ENCODE data around the gene CDC42EP5. TPM values are rescaled to one million over a fixed set of nuclear protein-coding genes. Genes with fewer than 3 reads are reported as not detected.
"Not testable (repeated sequence)": the region's sequence is repeated elsewhere in the genome, so short reads cannot be mapped to it uniquely, and the experiment has no call there.

CDC42EP5 gene
- total RNA-seq, 1 donor from 2014 or later: 21.4 TPM

DNA sequence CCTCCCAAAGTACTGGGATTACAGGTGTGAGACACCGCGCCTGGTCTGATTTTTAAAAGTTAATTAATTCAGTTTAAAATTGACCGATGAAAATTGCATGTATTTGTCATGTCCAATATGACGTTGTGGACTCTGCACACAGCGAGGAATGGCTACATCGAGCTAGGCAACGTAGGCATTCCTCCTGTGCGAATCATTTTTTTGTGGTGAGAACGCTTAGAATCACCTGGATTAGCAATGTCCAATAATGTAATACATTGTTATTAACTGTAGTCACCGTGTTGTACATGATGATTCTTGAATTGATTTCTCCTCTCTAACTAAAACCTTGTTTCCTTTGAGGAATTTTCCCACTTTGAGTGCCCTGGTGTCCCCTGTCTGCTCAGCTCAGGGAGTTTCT is 33.0 kb upstream of the CDC42EP5 start:
- peaks cover 1% of the 10 kb centered on the region for H3K27me3 Mint-ChIP-seq (ENCODE audit: unreplicated experiment)
- no peak overlapping the region for H3K27ac Mint-ChIP-seq (ENCODE audit: unreplicated experiment)
- no peaks in the 10 kb centered on the region for H3K4me1 Mint-ChIP-seq (ENCODE audit: unreplicated experiment)
- TF ChIP-seq, protein P1, sequence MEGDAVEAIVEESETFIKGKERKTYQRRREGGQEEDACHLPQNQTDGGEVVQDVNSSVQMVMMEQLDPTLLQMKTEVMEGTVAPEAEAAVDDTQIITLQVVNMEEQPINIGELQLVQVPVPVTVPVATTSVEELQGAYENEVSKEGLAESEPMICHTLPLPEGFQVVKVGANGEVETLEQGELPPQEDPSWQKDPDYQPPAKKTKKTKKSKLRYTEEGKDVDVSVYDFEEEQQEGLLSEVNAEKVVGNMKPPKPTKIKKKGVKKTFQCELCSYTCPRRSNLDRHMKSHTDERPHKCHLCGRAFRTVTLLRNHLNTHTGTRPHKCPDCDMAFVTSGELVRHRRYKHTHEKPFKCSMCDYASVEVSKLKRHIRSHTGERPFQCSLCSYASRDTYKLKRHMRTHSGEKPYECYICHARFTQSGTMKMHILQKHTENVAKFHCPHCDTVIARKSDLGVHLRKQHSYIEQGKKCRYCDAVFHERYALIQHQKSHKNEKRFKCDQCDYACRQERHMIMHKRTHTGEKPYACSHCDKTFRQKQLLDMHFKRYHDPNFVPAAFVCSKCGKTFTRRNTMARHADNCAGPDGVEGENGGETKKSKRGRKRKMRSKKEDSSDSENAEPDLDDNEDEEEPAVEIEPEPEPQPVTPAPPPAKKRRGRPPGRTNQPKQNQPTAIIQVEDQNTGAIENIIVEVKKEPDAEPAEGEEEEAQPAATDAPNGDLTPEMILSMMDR (IDR thresholded peaks at IDR 0.05; ENCODE audit: unreplicated experiment): no peak
- H3K9me3 Mint-ChIP-seq (ENCODE audit: unreplicated experiment): peaks cover 13% of the 10 kb centered on the region
- DNase-seq (ENCODE audit: low spot score): no peak
- H3K4me3 Mint-ChIP-seq (ENCODE audit: unreplicated experiment): no peak overlapping the region
- peaks cover 16% of the 10 kb centered on the region for H3K36me3 Mint-ChIP-seq (ENCODE audit: low read depth, unreplicated experiment)

DNA sequence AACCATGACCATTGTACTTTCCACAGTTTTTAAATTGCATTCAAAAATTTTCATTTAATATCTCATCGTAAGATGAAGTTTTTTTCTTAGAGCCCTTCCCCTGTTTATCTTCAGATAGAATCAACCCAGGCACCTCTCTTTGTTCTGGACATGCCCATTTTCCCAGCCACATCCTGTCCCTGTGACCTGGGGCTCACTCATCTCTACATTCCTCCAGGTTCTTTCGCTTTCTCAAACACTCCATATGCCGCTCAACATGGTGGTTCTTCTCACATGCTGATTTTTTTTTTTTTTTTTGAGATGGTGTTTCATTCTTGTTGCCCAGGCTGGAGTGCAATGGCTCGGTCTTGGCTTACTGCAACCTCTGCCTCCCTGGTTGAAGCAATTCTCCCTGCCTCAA is 32.4 kb upstream of the CDC42EP5 start:
- H3K27ac Mint-ChIP-seq (ENCODE audit: unreplicated experiment); H3K4me1 Mint-ChIP-seq (ENCODE audit: unreplicated experiment); DNase-seq (ENCODE audit: low spot score); H3K4me3 Mint-ChIP-seq (ENCODE audit: unreplicated experiment); H3K27me3 Mint-ChIP-seq (ENCODE audit: unreplicated experiment): not testable (repeated sequence)
- Mint-ChIP-seq H3K9me3 (ENCODE audit: unreplicated experiment) (peaks cover 13% of the 10 kb centered on the region), H3K36me3 (ENCODE audit: low read depth, unreplicated experiment) (peaks cover 16% of the 10 kb centered on the region)

DNA sequence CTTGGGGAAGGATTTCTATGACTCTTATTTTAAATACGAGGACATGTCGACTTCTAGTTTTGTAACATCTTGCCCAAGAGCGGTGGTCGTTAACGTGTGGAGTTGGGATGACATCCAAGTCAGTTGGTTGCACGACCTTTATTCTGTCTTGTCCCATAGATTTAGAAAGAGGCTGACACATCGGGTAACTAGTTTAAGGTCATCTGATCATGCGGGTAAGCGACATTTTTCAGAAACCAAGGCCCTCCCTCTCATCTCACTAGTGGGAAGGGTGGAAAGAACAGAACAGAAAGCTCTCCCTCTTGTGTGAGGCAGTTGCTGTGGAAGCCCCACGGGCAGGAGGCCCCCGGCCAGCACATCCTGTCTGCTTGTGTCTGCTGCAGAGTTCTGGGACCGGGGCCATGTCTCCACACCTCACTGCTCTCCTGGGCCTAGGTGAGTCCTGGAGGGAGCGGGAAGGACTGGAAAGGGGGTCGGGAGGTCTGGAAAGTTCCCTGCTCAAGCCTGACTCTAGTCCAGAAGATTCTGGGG is 29.5 kb upstream of the CDC42EP5 start, which contains the start of gene LAIR2:
Gene LAIR2 (plus strand): TSS at position 314 of the 531 bp plus-strand sequence. CDS start 88 bp downstream, at position 402.
- Mint-ChIP-seq H3K4me1 (ENCODE audit: unreplicated experiment) (no peaks in the 10 kb centered on the region), H3K27ac (ENCODE audit: unreplicated experiment) (peak within 1 kb of the TSS; percentile 5), H3K9me3 (ENCODE audit: unreplicated experiment) (peaks cover 20% of the 10 kb centered on the region), H3K36me3 (ENCODE audit: low read depth, unreplicated experiment) (peaks cover 14% of the 10 kb centered on the region), H3K4me3 (ENCODE audit: unreplicated experiment) (no peak within 1 kb of the TSS), H3K27me3 (ENCODE audit: unreplicated experiment) (no peaks in the 10 kb centered on the region)
- no peak for DNase-seq (ENCODE audit: low spot score)
- TF ChIP-seq, protein P1 (IDR thresholded peaks at IDR 0.05; ENCODE audit: unreplicated experiment): no peak

DNA sequence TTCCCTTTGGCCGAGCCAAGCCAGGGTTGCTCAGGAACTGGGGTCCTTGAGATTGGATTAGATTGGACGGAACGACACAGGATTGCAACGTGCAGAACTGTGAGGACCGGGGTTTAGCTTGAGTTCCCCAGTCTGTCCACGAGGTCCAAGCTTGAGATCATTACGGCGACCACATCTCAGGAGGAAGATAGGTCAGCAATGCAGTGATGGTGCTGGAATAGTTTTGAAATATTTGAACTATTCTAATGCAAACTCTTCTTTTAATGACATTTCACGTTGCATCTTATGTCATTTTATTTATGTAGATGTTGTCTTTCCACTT is 25.3 kb upstream of the CDC42EP5 start:
- not testable (repeated sequence) for H3K4me1 Mint-ChIP-seq (ENCODE audit: unreplicated experiment); H3K27ac Mint-ChIP-seq (ENCODE audit: unreplicated experiment); H3K4me3 Mint-ChIP-seq (ENCODE audit: unreplicated experiment); H3K27me3 Mint-ChIP-seq (ENCODE audit: unreplicated experiment); DNase-seq (ENCODE audit: low spot score)
- peaks cover 12% of the 10 kb centered on the region for H3K36me3 Mint-ChIP-seq (ENCODE audit: low read depth, unreplicated experiment)
- peaks cover 19% of the 10 kb centered on the region for H3K9me3 Mint-ChIP-seq (ENCODE audit: unreplicated experiment)

DNA sequence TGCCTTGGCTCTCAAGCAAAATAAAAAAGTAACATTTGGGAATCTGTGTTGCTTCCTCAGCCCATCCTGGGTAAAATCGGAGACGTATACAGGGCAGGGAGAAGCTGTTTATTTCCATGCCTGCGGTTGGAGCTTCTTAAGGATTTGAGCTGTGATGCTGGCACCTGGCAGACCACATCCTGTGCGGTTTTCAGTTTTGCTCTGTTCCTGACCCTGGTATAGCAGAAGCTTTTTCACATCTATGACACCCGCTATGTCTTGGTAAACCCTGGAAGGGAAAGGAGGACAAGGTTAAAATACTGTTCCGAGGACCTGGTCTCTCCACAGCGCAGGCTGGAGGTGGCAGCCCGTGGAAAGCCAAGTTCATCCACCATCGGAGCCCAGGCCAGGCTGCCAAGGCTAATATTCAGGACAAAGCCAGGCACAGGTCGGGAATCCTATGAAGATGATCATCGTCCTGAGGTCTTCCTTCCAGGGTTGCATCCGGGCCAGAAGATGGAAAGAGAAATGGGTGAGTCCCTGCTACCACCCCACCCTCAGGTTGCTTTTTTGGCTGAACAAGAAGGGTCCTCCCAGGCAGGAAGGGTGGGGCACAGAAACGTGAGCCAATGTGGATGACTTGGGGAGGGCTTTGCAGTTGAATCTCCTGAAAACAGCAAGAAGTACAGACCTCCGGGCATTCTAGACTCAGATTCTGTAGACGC is 24.8 kb upstream of the CDC42EP5 start:
- H3K4me1 Mint-ChIP-seq (ENCODE audit: unreplicated experiment); H3K27me3 Mint-ChIP-seq (ENCODE audit: unreplicated experiment); H3K4me3 Mint-ChIP-seq (ENCODE audit: unreplicated experiment); DNase-seq (ENCODE audit: low spot score); H3K27ac Mint-ChIP-seq (ENCODE audit: unreplicated experiment): not testable (repeated sequence)
- Mint-ChIP-seq H3K36me3 (ENCODE audit: low read depth, unreplicated experiment) (peaks cover 16% of the 10 kb centered on the region), H3K9me3 (ENCODE audit: unreplicated experiment) (peaks cover 19% of the 10 kb centered on the region)

DNA sequence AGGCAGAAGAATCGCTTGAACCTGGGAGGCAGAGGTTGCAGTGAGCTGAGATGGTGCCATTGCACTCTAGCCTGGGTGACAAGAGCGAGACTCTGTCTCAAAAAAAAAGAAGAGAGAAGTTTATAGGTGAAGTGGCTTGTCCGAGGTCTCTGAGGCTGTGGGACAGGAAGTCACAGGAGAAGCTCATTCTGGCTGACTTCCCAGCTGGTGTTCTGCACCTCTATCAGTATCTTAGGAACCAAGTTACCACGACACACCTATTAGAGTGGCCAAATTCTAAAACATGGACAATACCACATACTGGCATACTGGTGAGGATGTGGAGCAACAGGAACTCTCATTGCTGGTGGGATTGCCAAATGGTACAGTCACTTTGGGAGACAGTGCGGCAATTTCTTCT is 22.2 kb upstream of the CDC42EP5 start:
- H3K4me3 Mint-ChIP-seq (ENCODE audit: unreplicated experiment); H3K27ac Mint-ChIP-seq (ENCODE audit: unreplicated experiment); H3K4me1 Mint-ChIP-seq (ENCODE audit: unreplicated experiment); DNase-seq (ENCODE audit: low spot score); H3K27me3 Mint-ChIP-seq (ENCODE audit: unreplicated experiment): not testable (repeated sequence)
- Mint-ChIP-seq H3K9me3 (ENCODE audit: unreplicated experiment) (peaks cover 13% of the 10 kb centered on the region), H3K36me3 (ENCODE audit: low read depth, unreplicated experiment) (peaks cover 10% of the 10 kb centered on the region)

DNA sequence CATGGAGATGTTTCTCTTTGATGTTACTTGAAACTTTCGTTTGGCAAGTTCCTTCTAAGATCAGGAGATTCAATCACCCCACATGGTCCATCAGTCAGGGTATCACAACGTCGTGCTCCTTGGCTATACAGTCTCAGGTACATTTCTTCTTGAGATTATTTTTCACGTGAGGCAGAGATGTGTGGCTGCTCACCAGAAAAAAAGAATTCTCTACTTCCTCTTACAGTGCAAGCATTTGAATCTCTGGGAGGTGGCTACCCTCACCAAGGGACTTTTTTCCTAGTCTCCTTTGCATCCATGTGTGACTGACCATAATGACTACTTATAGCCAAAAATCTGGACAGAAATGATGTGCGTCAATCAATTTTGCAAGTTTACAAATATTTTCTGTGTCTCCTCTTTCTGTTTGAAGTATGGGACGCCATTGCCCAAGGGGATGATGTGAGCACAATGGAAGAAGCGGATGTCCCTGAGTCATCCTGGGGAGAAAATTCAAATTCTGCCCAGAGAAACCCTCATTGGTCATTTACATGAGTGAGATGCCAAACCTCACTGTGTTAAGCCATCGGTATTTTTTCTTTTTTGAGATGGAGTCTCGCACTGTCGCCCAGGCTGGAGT is 21.0 kb upstream of the CDC42EP5 start:
- Mint-ChIP-seq H3K9me3 (ENCODE audit: unreplicated experiment) (peaks cover 16% of the 10 kb centered on the region), H3K4me3 (ENCODE audit: unreplicated experiment) (no peak overlapping the region), H3K27ac (ENCODE audit: unreplicated experiment) (no peak overlapping the region), H3K27me3 (ENCODE audit: unreplicated experiment) (peaks cover 8% of the 10 kb centered on the region), H3K36me3 (ENCODE audit: low read depth, unreplicated experiment) (peaks cover 10% of the 10 kb centered on the region), H3K4me1 (ENCODE audit: unreplicated experiment) (no peaks in the 10 kb centered on the region)
- TF ChIP-seq, protein P1 (IDR thresholded peaks at IDR 0.05; ENCODE audit: unreplicated experiment): no peak
- DNase-seq (ENCODE audit: low spot score): no peak

DNA sequence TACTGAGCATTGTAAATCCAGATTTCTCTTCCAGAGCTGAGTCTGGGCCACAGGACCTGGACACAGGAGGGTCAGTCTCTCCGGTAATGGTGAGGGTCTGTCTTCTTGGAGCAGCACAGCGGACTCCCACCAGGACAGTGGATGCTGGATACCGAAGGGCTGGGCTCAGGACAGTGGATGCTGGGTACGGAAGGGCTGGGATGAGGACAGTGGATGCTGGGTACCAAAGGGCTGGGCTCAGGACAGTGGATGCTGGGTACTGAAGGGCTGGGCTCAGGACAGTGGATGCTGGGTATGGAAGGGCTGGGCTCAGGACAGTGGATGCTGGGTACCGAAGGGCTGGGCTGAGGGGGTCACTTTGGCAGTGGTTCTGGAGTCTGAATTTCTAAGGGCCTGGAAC is 20.0 kb upstream of the CDC42EP5 start:
- Mint-ChIP-seq H3K27ac (ENCODE audit: unreplicated experiment) (peak overlapping the region; percentile 36), H3K36me3 (ENCODE audit: low read depth, unreplicated experiment) (peaks cover 12% of the 10 kb centered on the region), H3K9me3 (ENCODE audit: unreplicated experiment) (peaks cover 17% of the 10 kb centered on the region)
- H3K4me3 Mint-ChIP-seq (ENCODE audit: unreplicated experiment); H3K27me3 Mint-ChIP-seq (ENCODE audit: unreplicated experiment); H3K4me1 Mint-ChIP-seq (ENCODE audit: unreplicated experiment); DNase-seq (ENCODE audit: low spot score): not testable (repeated sequence)
